Endometrium (tissue), 2 donors: Measurements from ENCODE around the gene PPP1CA.

ENCODE experiments used
- FAIRE-seq: peaks from 2 replicates; lab custom pipeline; 2012; peaks lifted over from hg19 to GRCh38; lab: Jason Lieb, UNC
- donor health status: control.
- donor health status: control.

The PPP1CA gene

DNA sequence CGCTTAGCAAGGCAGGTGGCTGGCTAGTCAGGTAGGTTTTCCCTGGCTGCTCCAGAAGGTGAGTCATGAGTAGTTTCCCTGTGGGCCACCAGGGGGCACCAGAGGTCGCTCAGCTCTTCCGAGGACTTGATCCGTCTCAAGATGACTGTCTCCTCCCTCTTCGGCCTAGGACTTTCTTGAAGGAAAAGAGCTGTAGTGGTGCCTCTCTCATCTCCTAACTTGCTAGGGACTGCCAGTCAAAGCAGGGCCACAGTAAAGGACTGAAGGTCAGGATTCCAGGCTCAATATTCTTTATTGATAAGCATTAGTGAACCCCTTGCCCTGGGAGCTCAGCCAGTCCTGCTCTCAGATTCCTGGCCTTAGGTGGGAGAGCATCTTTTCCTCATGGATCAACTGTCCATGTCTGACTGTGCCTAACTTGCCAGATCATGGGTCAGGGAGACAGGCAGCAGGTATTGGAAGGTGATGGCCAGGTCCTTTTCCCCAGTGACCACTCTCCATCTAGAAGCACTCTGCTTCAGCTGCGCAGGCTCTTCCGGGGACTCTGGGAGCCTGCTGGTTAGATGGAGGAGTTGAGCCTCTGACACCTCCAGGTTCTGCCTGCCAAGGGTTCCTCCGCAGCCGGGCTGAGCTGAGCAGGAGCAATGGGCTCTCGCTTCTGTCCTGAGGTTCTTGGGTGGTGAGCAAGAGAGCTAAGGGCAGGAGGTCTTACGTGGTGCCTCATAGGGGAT, 50.2 kb downstream of the PPP1CA start:
- FAIRE-seq, result no peak

GRCh38 chr11:67349928-67350465, 51.7 kb downstream of the PPP1CA start:
- FAIRE-seq, result no peak

- no peak for FAIRE-seq
Observed at GRCh38 chr11:67349457-67349856, 52.2 kb downstream of the PPP1CA start.

DNA sequence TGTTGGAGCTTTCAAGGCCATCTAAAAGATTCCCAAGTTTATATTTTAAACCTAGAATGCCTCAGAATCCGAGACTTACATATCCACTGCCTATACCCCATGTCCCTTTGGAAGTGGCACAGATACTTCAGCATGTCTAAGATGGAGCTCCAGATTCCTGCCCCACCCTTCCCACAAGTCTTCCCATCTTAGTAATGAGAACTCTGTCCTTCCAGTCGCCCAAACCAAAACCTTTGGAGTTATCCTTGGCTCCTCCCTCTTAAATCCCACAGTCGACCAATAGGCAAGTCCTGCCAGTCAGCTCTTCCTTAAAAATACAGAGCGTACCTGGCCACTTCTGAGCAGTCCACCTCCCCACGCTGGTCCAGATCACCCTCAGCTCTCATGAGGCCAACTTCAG, 52.6 kb downstream of the PPP1CA start:
- FAIRE-seq, result no peak
